Stomach (tissue), 4 donors: ENCODE results near the gene TMC4.

ENCODE experiments used
- CTCF ChIP-seq, 7 experiments: fragments of 450-650 bp in 4 of 7; fragments of 200-600 bp in 3 of 7; sonication (generic) in 3 of 7; IDR thresholded peaks; one replicate each; pipeline ENCODE4 v1.5.1; 2016 to 2019; ENCODE audit warnings: antibody characterized with exemption in 7 of 7, control low read depth in 2 of 7, mild to moderate bottlenecking in 1 of 7
- POLR2A ChIP-seq, 4 donors: fragments of 450-650 bp; IDR thresholded peaks; one replicate each; pipeline ENCODE4 v1.6.1; 2016; ENCODE audit warnings: antibody characterized with exemption in 4 of 4, control low read depth in 2 of 4, mild to moderate bottlenecking in 1 of 4, moderate library complexity in 1 of 4

- no peak for TF ChIP-seq CTCF (IDR thresholded peaks at IDR 0.05)
- TF ChIP-seq POLR2A (IDR thresholded peaks at IDR 0.05) = no peak
Measured at GRCh38 chr19:54141356-54141755, 31.6 kb downstream of the TMC4 start.
